ENCODE results near the gene SHB. TPM values are rescaled to one million over a fixed set of nuclear protein-coding genes. Genes with fewer than 3 reads are reported as not detected.

Gene SHB
- total RNA-seq, 1 donor from 2014 or later = 0.44 TPM

DNA sequence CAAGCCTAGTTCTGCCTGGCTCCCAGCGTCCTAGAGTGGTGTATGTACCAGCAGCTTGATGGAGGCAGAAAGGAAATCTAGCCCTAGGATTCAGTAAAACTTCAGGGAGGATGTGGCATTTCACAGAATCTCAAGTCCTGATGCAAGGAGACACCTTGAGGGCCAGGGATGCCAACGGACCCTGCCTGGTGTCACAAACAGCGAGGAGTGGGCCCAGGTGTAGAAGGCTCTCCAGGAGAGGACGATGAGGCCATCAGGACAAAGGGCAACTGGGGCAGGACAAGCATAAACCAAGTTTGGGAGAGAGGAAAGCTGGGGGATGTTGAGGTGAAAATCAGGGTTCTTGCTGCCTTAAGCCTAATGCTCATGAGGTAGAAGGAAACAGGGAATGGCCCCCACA, 83.0 kb downstream of the SHB start:
- ChIA-PET POLR2A (no interaction called here), CTCF (no interaction called here)
- TF ChIP-seq, protein P1, sequence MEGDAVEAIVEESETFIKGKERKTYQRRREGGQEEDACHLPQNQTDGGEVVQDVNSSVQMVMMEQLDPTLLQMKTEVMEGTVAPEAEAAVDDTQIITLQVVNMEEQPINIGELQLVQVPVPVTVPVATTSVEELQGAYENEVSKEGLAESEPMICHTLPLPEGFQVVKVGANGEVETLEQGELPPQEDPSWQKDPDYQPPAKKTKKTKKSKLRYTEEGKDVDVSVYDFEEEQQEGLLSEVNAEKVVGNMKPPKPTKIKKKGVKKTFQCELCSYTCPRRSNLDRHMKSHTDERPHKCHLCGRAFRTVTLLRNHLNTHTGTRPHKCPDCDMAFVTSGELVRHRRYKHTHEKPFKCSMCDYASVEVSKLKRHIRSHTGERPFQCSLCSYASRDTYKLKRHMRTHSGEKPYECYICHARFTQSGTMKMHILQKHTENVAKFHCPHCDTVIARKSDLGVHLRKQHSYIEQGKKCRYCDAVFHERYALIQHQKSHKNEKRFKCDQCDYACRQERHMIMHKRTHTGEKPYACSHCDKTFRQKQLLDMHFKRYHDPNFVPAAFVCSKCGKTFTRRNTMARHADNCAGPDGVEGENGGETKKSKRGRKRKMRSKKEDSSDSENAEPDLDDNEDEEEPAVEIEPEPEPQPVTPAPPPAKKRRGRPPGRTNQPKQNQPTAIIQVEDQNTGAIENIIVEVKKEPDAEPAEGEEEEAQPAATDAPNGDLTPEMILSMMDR (IDR thresholded peaks at IDR 0.05) = no peak
- Mint-ChIP-seq H3K36me3 (ENCODE audit: low read depth) (no peaks in the 10 kb centered on the region), H3K27ac (no peak overlapping the region), H3K27me3 (no peaks in the 10 kb centered on the region), H3K9me3 (no peaks in the 10 kb centered on the region), H3K4me3 (no peak overlapping the region), H3K4me1 (no peaks in the 10 kb centered on the region)
- no peak for DNase-seq
- intact Hi-C loops (cut with micrococcal nuclease) = no loop called here
- ATAC-seq (ENCODE audit: low read depth) = no peak

- ATAC-seq (ENCODE audit: low read depth) (no peak), DNase-seq (no peak)
- Mint-ChIP-seq H3K9me3 (no peaks in the 10 kb centered on the region), H3K4me1 (no peaks in the 10 kb centered on the region), H3K27ac (no peak overlapping the region), H3K27me3 (no peaks in the 10 kb centered on the region), H3K4me3 (no peak overlapping the region), H3K36me3 (ENCODE audit: low read depth) (no peaks in the 10 kb centered on the region)
- intact Hi-C loops (cut with micrococcal nuclease) = no loop called here
- CTCF ChIA-PET = no interaction called here
- POLR2A ChIA-PET = interaction anchor here (0.7 kb wide), 1 partner anchor 9 kb away, joined by 4 read pairs; no protein-coding TSS in a partner anchor
- TF ChIP-seq, protein P1 (IDR thresholded peaks at IDR 0.05) = no peak
These were observed 84.1 kb downstream of the SHB start for GRCh38 chr9:37984672-37985611.

DNA sequence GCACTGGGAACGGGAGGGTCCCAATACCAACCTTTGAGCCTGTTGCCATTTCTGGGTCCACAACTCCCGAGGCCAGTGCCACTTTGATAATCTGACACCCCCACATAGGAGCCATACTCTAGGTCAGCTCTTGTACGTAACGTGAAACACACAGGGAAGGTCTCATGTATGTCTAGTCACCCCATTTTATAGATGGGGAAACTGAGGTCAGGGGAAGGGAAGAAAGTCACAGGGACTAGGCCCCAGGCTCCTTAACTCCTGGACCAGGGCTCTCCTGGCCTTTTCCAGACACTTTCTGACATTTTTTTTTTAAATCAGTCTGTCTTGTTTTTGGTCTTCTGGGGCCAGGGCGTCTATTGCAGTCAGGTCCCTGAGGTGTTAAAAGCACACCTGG, 84.8 kb downstream of the SHB start:
- ATAC-seq (ENCODE audit: low read depth) = no peak
- no peaks in the 10 kb centered on the region for H3K27me3 Mint-ChIP-seq
- H3K27ac Mint-ChIP-seq = no peak overlapping the region
- TF ChIP-seq, protein P1 (IDR thresholded peaks at IDR 0.05) = no peak
- H3K4me1 Mint-ChIP-seq = no peaks in the 10 kb centered on the region
- ChIA-PET POLR2A (interaction anchor here (0.7 kb wide), 1 partner anchor 8 kb away, joined by 4 read pairs; no protein-coding TSS in a partner anchor), CTCF (no interaction called here)
- intact Hi-C loops (cut with micrococcal nuclease) = no loop called here
- H3K4me3 Mint-ChIP-seq = no peak overlapping the region
- DNase-seq = no peak
- no peaks in the 10 kb centered on the region for H3K9me3 Mint-ChIP-seq
- H3K36me3 Mint-ChIP-seq (ENCODE audit: low read depth) = no peaks in the 10 kb centered on the region

DNA sequence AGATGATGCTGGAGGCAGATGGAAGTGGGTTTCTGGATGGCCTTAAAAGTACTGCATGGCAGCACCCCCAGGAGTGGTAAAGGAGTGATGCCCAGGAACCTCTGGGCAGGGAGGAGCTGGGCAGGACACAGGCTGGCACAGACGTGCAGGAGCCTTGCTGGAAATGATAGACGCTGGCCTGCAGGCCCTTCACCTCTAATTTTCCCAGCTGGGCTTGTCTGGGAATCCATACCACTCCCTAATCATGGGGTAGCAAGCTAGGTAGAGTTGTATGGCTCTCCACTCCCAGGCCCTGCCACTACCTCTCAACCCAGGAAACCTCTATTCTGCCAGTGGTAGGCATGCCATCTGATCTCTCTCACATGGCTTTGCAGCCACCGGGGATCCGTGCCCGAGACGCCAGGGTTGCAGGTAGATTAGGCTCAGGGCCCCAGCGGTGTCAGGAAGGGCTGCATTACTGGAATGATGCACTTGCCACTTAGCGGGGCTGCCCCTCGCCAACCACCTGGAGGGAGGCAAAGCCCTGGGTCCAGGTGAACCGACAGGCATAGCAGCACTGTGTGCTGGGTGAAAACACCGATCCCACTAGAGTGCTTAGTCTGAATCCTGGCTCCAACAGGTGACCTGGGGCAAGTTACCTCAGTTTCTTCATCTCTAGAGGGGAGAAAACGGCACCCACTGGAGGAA, 85.5 kb downstream of the SHB start:
- H3K4me1 Mint-ChIP-seq = no peaks in the 10 kb centered on the region
- no peak for ATAC-seq (ENCODE audit: low read depth)
- no peak overlapping the region for H3K27ac Mint-ChIP-seq
- POLR2A ChIA-PET = no interaction called here
- CTCF ChIA-PET = no interaction called here
- H3K27me3 Mint-ChIP-seq = no peaks in the 10 kb centered on the region
- no peak overlapping the region for H3K4me3 Mint-ChIP-seq
- TF ChIP-seq, protein P1 (IDR thresholded peaks at IDR 0.05) = no peak
- no peaks in the 10 kb centered on the region for H3K36me3 Mint-ChIP-seq (ENCODE audit: low read depth)
- DNase-seq = no peak
- intact Hi-C loops (cut with micrococcal nuclease) = no loop called here
- no peaks in the 10 kb centered on the region for H3K9me3 Mint-ChIP-seq

DNA sequence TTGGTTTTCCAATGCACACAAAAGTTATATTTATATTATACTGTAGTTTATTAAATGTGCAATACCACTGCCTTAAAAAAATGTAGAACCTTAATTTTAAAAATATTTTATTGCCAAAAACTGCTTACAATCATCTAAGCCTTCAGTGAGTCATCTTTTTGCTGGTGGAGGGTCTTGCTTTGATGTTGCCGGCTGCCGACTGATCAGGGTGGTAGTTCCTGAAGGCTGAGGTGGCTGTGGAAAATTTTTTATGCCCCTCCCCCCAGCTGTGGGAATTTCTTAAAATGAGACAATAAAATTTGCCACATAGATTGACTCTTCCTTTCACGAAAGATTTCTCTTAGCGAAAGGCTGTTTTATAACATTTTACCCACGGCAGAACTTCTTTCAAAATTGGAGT, 89.2 kb downstream of the SHB start:
- DNase-seq = no peak
- Mint-ChIP-seq H3K9me3 (no peaks in the 10 kb centered on the region), H3K4me1 (no peaks in the 10 kb centered on the region), H3K27ac (no peak overlapping the region), H3K4me3 (no peak overlapping the region), H3K36me3 (ENCODE audit: low read depth) (no peaks in the 10 kb centered on the region), H3K27me3 (peaks cover 14% of the 10 kb centered on the region)
- TF ChIP-seq, protein P1 (IDR thresholded peaks at IDR 0.05) = no peak
- intact Hi-C loops (cut with micrococcal nuclease) = no loop called here
- POLR2A ChIA-PET = no interaction called here
- CTCF ChIA-PET = no interaction called here
- ATAC-seq (ENCODE audit: low read depth) = no peak
